H1 (cell line): ENCODE results near the gene PRDM4. TPM values are rescaled to one million over a fixed set of nuclear protein-coding genes. Genes with fewer than 3 reads are reported as not detected.

ENCODE experiments used
- CTCF ChIA-PET: fragments of 300-600 bp; sonication (Branson Sonifier 250); formaldehyde crosslinking; loops from one replicate; lab custom pipeline; 2021; ENCODE audit not compliant: partially characterized antibody; lab: Charles Lee
- POLR2A ChIA-PET: fragments of 300-600 bp; sonication (Branson Sonifier 250); formaldehyde crosslinking; loops from one replicate; lab custom pipeline; 2021; ENCODE audit warnings: inconsistent platforms; ENCODE audit not compliant: partially characterized antibody; lab: Charles Lee
- DNase-seq, 2 experiments: peaks; one replicate each; pipeline versions ENCODE4 v3.0.0 to v3.0.0-alpha.2; 2010 to 2022; ENCODE audit warnings: low spot score in 2 of 2, low read depth in 1 of 2, mixed read lengths in 1 of 2
- FAIRE-seq: peaks from 2 replicates; lab custom pipeline; 2011; peaks lifted over from hg19 to GRCh38; lab: Jason Lieb, UNC
- H2AFZ ChIP-seq: 2 replicates; pipeline ENCODE4 v1.8.1; 2012; ENCODE audit warnings: low read length, inconsistent platforms
- H2AK5ac ChIP-seq: 2 replicates; pipeline ENCODE4 v1.6.1; 2013; ENCODE audit warnings: low read depth, low read length
- H2BK120ac ChIP-seq: replicated peaks from 2 replicates; pipeline ENCODE3; 2013; ENCODE audit warnings: low read depth, low read length, inconsistent platforms
- H2BK12ac ChIP-seq: 2 replicates; pipeline ENCODE4 v1.6.1; 2013; ENCODE audit warnings: low read depth, low read length
- H2BK15ac ChIP-seq: 2 replicates; pipeline ENCODE4 v1.6.1; 2013; ENCODE audit warnings: low read length
- H2BK20ac ChIP-seq: 2 replicates; pipeline ENCODE4 v1.6.1; 2013; ENCODE audit warnings: low read length
- H2BK5ac ChIP-seq: 2 replicates; pipeline ENCODE4 v1.6.1; 2013; ENCODE audit warnings: low read depth, low read length
- H3K14ac ChIP-seq: 2 replicates; pipeline ENCODE4 v1.6.1; 2013; ENCODE audit warnings: inconsistent platforms; ENCODE audit not compliant: insufficient read length
- H3K18ac ChIP-seq: 2 replicates; pipeline ENCODE4 v1.6.1; 2013; ENCODE audit warnings: low read length; ENCODE audit errors: extremely low read depth
- H3K23ac ChIP-seq: 2 replicates; pipeline ENCODE4 v1.6.1; 2013; ENCODE audit warnings: inconsistent platforms; ENCODE audit not compliant: insufficient read length
- H3K23me2 ChIP-seq: 2 replicates; pipeline ENCODE4 v1.6.1; 2013; ENCODE audit warnings: low read depth, low read length
- H3K27ac ChIP-seq: 2 replicates; pipeline ENCODE4 v1.6.1; 2011; ENCODE audit warnings: low read depth, low read length, inconsistent platforms
- H3K27me3 ChIP-seq, 4 experiments: replicated peaks in 1 of 4; 1 replicate in 1 of 4; 2 replicates in 3 of 4; pipeline versions ENCODE4 v1.6.1 to v1.8.1; 2011 to 2013; ENCODE audit warnings: low read length in 3 of 4, mild to moderate bottlenecking in 3 of 4, inconsistent platforms in 2 of 4, mixed read lengths in 2 of 4, moderate library complexity in 1 of 4; ENCODE audit not compliant: control insufficient read depth in 3 of 4, insufficient read depth in 3 of 4; ENCODE audit errors: extremely low read depth in 1 of 4
- H3K36me3 ChIP-seq, 4 experiments: 2 replicates each; pipeline versions ENCODE4 v1.6.1 to v1.8.1; 2011 to 2013; ENCODE audit warnings: mild to moderate bottlenecking in 4 of 4, low read length in 3 of 4, moderate library complexity in 2 of 4, control low read depth in 1 of 4, inconsistent platforms in 1 of 4; ENCODE audit not compliant: insufficient read depth in 4 of 4, control insufficient read depth in 2 of 4
- H3K4ac ChIP-seq: replicated peaks from 2 replicates; pipeline ENCODE3; 2013; ENCODE audit warnings: low read length, low read depth, mixed read lengths, inconsistent platforms; ENCODE audit not compliant: insufficient read length
- H3K4me1 ChIP-seq, 4 experiments: replicated peaks in 1 of 4; 1 replicate in 1 of 4; 2 replicates in 3 of 4; pipeline versions ENCODE4 v1.6.1 to v1.8.1; 2011 to 2013; ENCODE audit warnings: low read length in 3 of 4, inconsistent platforms in 2 of 4, mixed read lengths in 1 of 4; ENCODE audit not compliant: insufficient read depth in 4 of 4, control insufficient read depth in 3 of 4
- H3K4me2 ChIP-seq, 2 experiments: 2 replicates each; pipeline versions ENCODE4 v1.6.1 to v1.8.1; 2011 to 2013; ENCODE audit warnings: low read depth in 2 of 2, low read length in 2 of 2, control low read depth in 1 of 2, inconsistent platforms in 1 of 2, mild to moderate bottlenecking in 1 of 2; ENCODE audit not compliant: insufficient read depth in 1 of 2
- H3K4me3 ChIP-seq, 4 experiments: fragments of 200-600, 300-600 bp in 1 of 4; sonication (generic), shearing (Covaris generic), sonication (Bioruptor Twin) in 1 of 4; 2 replicates each; pipeline versions ENCODE4 v1.5.1 to v1.8.1; 2011 to 2016; ENCODE audit warnings: low read length in 4 of 4, low read depth in 3 of 4, control low read depth in 2 of 4, inconsistent platforms in 2 of 4, mild to moderate bottlenecking in 2 of 4, mixed read lengths in 1 of 4, moderate library complexity in 1 of 4; ENCODE audit not compliant: insufficient read depth in 2 of 4; ENCODE audit errors: extremely low read depth in 1 of 4
- H3K56ac ChIP-seq: replicated peaks from 2 replicates; pipeline ENCODE3; 2013; ENCODE audit warnings: low read depth, mild to moderate bottlenecking, mixed read lengths, low read length, inconsistent platforms; ENCODE audit not compliant: insufficient read length
- H3K79me1 ChIP-seq: 2 replicates; pipeline ENCODE4 v1.6.1; 2013; ENCODE audit warnings: low read depth, low read length, control low read depth
- H3K79me2 ChIP-seq, 2 experiments: 2 replicates each; pipeline versions ENCODE4 v1.6.1 to v1.8.1; 2012 to 2013; ENCODE audit warnings: low read length in 2 of 2, mild to moderate bottlenecking in 2 of 2, inconsistent platforms in 1 of 2; ENCODE audit not compliant: insufficient read depth in 2 of 2, control insufficient read depth in 1 of 2
- H3K9ac ChIP-seq, 4 experiments: replicated peaks in 1 of 4; 1 replicate in 1 of 4; 2 replicates in 3 of 4; pipeline versions ENCODE4 v1.6.1 to v1.8.1; 2011 to 2013; ENCODE audit warnings: low read depth in 3 of 4, low read length in 3 of 4, control low read depth in 2 of 4, mild to moderate bottlenecking in 2 of 4, moderate library complexity in 2 of 4, inconsistent platforms in 1 of 4; ENCODE audit errors: extremely low read depth in 1 of 4
- H3K9me3 ChIP-seq, 2 experiments: 2 replicates each; pipeline versions ENCODE4 v1.6.1 to v1.8.1; 2012 to 2013; ENCODE audit warnings: mild to moderate bottlenecking in 2 of 2, moderate library complexity in 2 of 2, control low read depth in 1 of 2, inconsistent platforms in 1 of 2, low read depth in 1 of 2, low read length in 1 of 2, mixed read lengths in 1 of 2; ENCODE audit not compliant: insufficient read depth in 2 of 2
- H4K20me1 ChIP-seq, 2 experiments: replicated peaks in 1 of 2; 2 replicates each; pipeline versions ENCODE3 to v1.8.1; 2011 to 2013; ENCODE audit warnings: inconsistent platforms in 2 of 2, low read length in 2 of 2, mild to moderate bottlenecking in 1 of 2; ENCODE audit not compliant: insufficient read depth in 2 of 2, control insufficient read depth in 1 of 2
- H4K5ac ChIP-seq: 2 replicates; pipeline ENCODE4 v1.6.1; 2013; ENCODE audit warnings: low read length, low read depth, mixed read lengths, inconsistent platforms; ENCODE audit not compliant: insufficient read length
- H4K8ac ChIP-seq: 2 replicates; pipeline ENCODE4 v1.8.0; 2013; ENCODE audit warnings: mild to moderate bottlenecking, moderate library complexity, low read length, inconsistent platforms; ENCODE audit not compliant: insufficient read depth; ENCODE audit errors: extremely low read depth
- H4K91ac ChIP-seq: replicated peaks from 2 replicates; pipeline ENCODE3; 2013; ENCODE audit warnings: low read length, mixed read lengths, inconsistent platforms; ENCODE audit not compliant: insufficient read length
- ASH2L ChIP-seq: fragments of 200-600, 300-600 bp; sonication (generic); IDR thresholded peaks from one replicate; pipeline ENCODE4 v1.7.1; 2017; ENCODE audit warnings: low read length
- CHD2 ChIP-seq: IDR thresholded peaks from 2 replicates; pipeline ENCODE4 v1.6.1; 2012; ENCODE audit warnings: low read length, improper control_type of control experiment
- MAFK ChIP-seq: IDR thresholded peaks from 2 replicates; pipeline ENCODE4 v1.6.1; 2012; ENCODE audit warnings: low read depth, mild to moderate bottlenecking, improper control_type of control experiment, low read length
- NANOG ChIP-seq: IDR thresholded peaks from 2 replicates; pipeline ENCODE4 v1.6.1; 2011; ENCODE audit warnings: low read length, low read depth, mild to moderate bottlenecking, inconsistent platforms; ENCODE audit not compliant: insufficient read depth, poor library complexity, severe bottlenecking
- PHF8 ChIP-seq: fragments of 200-600 bp; sonication (generic); conservative IDR thresholded peaks from 2 replicates; pipeline ENCODE4 v1.7.1; 2012; ENCODE audit warnings: low read depth, mild to moderate bottlenecking, inconsistent platforms, low read length, moderate library complexity
- WGBS, 2 experiments: shearing (Covaris generic) in 1 of 2; methylation state at CpG; one replicate each; pipeline versions ENCODE4 v1.1.6 to v1.1.7; 2013 to 2015; ENCODE audit warnings: low lambda C conversion rate in 2 of 2, mixed read lengths in 2 of 2, inconsistent platforms in 1 of 2, low coverage in 1 of 2, missing lambda C conversion rate in 1 of 2; ENCODE audit not compliant: insufficient replicate concordance in 2 of 2, insufficient coverage in 1 of 2, insufficient read length in 1 of 2; ENCODE audit errors: extremely low coverage in 1 of 2, missing lambda C conversion rate in 1 of 2; 5-methylcytosine and 5-hydroxymethylcytosine counted together
- polyA plus RNA-seq, 7 experiments: library from polyadenylated mRNA; depleted of rRNA in 3 of 7; stranded (reverse) in 5 of 7; unstranded in 2 of 7; fragments of >200 nt in 5 of 7; fragments of 200-250 nt in 2 of 7; gene quantifications; 1 replicate in 5 of 7; 2 replicates in 1 of 7; 4 replicates in 1 of 7; pipeline versions ENCODE4 v1.2.1 to v1.2.3, GENCODE V29; 2011 to 2013; ENCODE audit warnings: missing spikeins in 2 of 7, mixed read lengths in 2 of 7
- total RNA-seq: library from RNA; stranded (reverse); fragmentation: NEBNext Ultra II Directional; extraction: Animal tissue kit (Norgen Biotek cat#: 25700); gene quantifications from 2 replicates; pipeline ENCODE4 v1.2.1, GENCODE V29; 2021
- TF ChIP-seq, protein P1 (sequence below): IDR thresholded peaks from 2 replicates; pipeline ENCODE4 v1.6.1; 2011; ENCODE audit warnings: low read depth, mild to moderate bottlenecking, low read length; ENCODE audit not compliant: insufficient read depth

The PRDM4 gene
- total and polyA plus RNA-seq, 2 of the 8 experiments (the other 6 are each of a cell fraction or from before 2014, with no cell fraction given): 10.1 to 17.5 TPM

GRCh38 chr12:107749083-107749482 is 11.9 kb downstream of the PRDM4 start:
- Histone ChIP-seq H4K20me1 (peaks cover 0 to 4% of the 10 kb centered on the region in 2 experiments), H3K14ac (no peak overlapping the region), H3K36me3 (peaks cover 9 to 59% (median 33%) of the 10 kb centered on the region in 4 experiments), H3K23ac (no peak overlapping the region), H4K8ac (no peak overlapping the region), H3K4me3 (no peak overlapping the region), H2AFZ (no peak overlapping the region), H4K91ac (no peak overlapping the region), H3K79me1 (peaks cover 6% of the 10 kb centered on the region; the same call in 1 of the 2 replicates), H3K9ac (no peak overlapping the region), H2BK20ac (no peak overlapping the region), H3K79me2 (no peaks in the 10 kb centered on the region), H2BK12ac (no peak overlapping the region), H2BK15ac (no peak overlapping the region), H2AK5ac (no peak overlapping the region), H3K27ac (no peak overlapping the region), H3K56ac (no peak overlapping the region), H3K9me3 (no peaks in the 10 kb centered on the region), H2BK120ac (no peak overlapping the region), H3K18ac (no peak overlapping the region), H2BK5ac (no peak overlapping the region), H3K27me3 (no peaks in the 10 kb centered on the region), H3K4me2 (no peak overlapping the region), H3K23me2 (no peaks in the 10 kb centered on the region), H4K5ac (no peak overlapping the region), H3K4ac (no peak overlapping the region), H3K4me1 (no peaks in the 10 kb centered on the region)
- FAIRE-seq: no peak
- ChIA-PET POLR2A (interaction anchor here (1.0 to 2.2 kb wide), 5 partner anchors 10 to 154 kb away, joined by 3 to 7 read pairs (median 3); no protein-coding TSS in a partner anchor), CTCF (no interaction called here)
- WGBS, 2 experiments: 100% methylated on average over 1 of the region's 1 CpG
- DNase-seq: no peak
- TF ChIP-seq CHD2 (no peak), PHF8 (no peak), MAFK (no peak), ASH2L (no peak), NANOG (no peak)
- TF ChIP-seq, protein P1, sequence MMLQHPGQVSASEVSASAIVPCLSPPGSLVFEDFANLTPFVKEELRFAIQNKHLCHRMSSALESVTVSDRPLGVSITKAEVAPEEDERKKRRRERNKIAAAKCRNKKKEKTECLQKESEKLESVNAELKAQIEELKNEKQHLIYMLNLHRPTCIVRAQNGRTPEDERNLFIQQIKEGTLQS: no peak
